ENCODE results near the gene RAB34. TPM values are rescaled to one million over a fixed set of nuclear protein-coding genes. Genes with fewer than 3 reads are reported as not detected.

RAB34 gene
- total RNA-seq, 4 donors from 2014 or later, result 27.6 to 98.0 (median 65.1) TPM

DNA sequence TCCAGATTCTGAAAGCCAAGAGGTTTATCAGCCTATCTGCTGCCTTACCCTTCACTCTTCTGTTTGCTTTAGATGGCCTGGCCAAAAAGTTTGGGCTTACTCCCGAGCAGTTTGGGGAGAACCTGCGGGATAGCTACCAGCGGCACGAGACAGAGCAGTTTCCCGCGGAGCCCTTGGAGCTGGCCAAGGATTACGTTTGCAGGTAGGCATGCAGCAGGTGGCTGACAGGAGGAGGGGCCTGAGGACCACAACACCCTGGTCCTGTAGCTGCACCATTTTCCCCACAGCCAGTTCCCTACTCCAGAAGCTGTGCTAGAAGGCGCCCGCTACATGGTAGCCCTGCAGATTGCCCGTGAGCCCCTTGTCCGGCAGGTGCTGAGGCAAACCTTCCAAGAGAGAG lies 35.0 kb downstream of the RAB34 start:
- Histone ChIP-seq H3K4me1 (peaks cover 0 to 13% (median 0%) of the 10 kb centered on the region in 3 donors), H3K27me3 (no peaks in the 10 kb centered on the region), H3K4me3 (no peak overlapping the region), H3K36me3 (peaks cover 69 to 100% (median 91%) of the 10 kb centered on the region in 3 donors), H3K9me3 (no peaks in the 10 kb centered on the region), H3K27ac (no peak overlapping the region)
- 89 to 92% methylated on average over 4 to 9 of the region's 11 CpGs for WGBS, 2 donors
- DNase-seq, result no peak
- intact Hi-C loops (cut with DNase I), result no loop called here
- TF ChIP-seq POLR2A (IDR thresholded peaks at IDR 0.05), result no peak

DNA sequence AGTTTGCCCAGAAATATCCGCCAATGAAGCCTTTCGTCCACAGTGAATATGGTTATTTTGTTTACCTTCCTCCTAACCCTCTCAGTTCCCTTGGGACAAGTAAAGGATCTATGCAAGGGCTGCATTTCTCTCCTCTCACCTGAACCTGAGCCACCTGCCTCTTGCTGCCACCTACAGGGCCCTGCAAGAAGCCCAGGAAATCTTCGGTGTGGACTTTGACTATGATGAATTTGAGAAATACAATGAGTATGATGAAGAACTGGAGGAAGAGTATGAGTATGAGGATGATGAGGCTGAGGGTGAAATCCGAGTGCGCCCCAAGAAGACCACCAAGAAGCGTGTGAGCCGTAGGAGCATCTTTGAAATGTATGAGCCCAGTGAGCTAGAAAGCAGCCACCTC lies 41.7 kb downstream of the RAB34 start:
- Histone ChIP-seq H3K27me3 (no peaks in the 10 kb centered on the region), H3K36me3 (peaks cover 72 to 100% (median 91%) of the 10 kb centered on the region in 3 donors), H3K9me3 (no peaks in the 10 kb centered on the region), H3K4me3 (no peak overlapping the region), H3K27ac (no peak overlapping the region), H3K4me1 (no peaks in the 10 kb centered on the region)
- WGBS, 2 donors, result 80 to 83% methylated on average over 7 of the region's 7 CpGs
- TF ChIP-seq, protein P1, sequence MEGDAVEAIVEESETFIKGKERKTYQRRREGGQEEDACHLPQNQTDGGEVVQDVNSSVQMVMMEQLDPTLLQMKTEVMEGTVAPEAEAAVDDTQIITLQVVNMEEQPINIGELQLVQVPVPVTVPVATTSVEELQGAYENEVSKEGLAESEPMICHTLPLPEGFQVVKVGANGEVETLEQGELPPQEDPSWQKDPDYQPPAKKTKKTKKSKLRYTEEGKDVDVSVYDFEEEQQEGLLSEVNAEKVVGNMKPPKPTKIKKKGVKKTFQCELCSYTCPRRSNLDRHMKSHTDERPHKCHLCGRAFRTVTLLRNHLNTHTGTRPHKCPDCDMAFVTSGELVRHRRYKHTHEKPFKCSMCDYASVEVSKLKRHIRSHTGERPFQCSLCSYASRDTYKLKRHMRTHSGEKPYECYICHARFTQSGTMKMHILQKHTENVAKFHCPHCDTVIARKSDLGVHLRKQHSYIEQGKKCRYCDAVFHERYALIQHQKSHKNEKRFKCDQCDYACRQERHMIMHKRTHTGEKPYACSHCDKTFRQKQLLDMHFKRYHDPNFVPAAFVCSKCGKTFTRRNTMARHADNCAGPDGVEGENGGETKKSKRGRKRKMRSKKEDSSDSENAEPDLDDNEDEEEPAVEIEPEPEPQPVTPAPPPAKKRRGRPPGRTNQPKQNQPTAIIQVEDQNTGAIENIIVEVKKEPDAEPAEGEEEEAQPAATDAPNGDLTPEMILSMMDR (IDR thresholded peaks at IDR 0.05), result peak in 3 of 6 experiments; percentile 17 to 43 (median 29)
- TF ChIP-seq POLR2A (IDR thresholded peaks at IDR 0.05), result no peak
- intact Hi-C loops (cut with DNase I), result no loop called here
- DNase-seq, result no peak

DNA sequence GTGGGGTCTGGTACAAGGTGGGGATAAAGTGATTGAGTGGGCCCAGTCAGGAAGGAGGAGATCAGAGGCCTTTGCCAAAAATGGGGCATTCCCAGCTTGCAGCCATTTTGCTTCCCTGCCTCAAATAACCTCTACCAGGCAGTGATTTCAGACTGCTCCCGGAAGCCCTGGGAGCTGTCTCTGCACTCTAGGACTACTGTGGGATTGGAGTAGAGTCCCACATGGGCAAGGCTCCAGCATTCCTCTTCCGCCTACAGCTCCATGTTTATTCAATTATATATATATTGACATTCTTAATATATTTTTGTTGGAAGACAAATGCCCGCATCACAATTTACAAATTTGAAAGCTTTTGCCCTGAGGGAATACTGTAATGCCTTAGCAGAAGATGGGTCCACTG lies 42.2 kb downstream of the RAB34 start:
- Histone ChIP-seq H3K36me3 (peaks cover 71 to 100% (median 92%) of the 10 kb centered on the region in 3 donors), H3K4me1 (no peaks in the 10 kb centered on the region), H3K27me3 (no peaks in the 10 kb centered on the region), H3K4me3 (no peak overlapping the region), H3K27ac (no peak overlapping the region), H3K9me3 (no peaks in the 10 kb centered on the region)
- TF ChIP-seq, protein P1 (IDR thresholded peaks at IDR 0.05), result no peak
- 74 to 88% methylated on average over 3 of the region's 3 CpGs for WGBS, 2 donors
- no peak for DNase-seq
- intact Hi-C loops (cut with DNase I), result no loop called here

DNA sequence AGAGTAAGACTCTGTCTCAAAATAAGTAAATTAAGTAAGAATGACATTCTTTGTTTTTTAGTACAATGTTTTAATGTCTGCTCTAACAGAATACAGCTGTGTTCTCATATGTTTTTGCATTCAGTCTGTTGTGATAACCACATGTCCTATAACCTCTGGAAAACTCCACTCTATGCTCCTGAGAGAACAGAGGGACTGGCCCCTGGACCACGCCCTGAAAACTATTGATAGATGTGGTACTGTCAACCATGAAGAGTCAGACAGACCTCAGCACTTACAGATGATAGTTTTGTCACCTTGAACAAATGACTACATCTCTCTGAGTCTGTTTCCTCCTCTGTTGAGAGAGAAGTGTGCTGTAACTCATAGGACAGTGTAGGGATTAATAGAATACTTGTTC lies 47.8 kb downstream of the RAB34 start:
- H3K4me1 ChIP-seq, result peaks cover 0 to 36% (median 13%) of the 10 kb centered on the region in 3 donors
- H3K36me3 ChIP-seq, result peaks cover 17 to 93% (median 42%) of the 10 kb centered on the region in 3 donors
- H3K27ac ChIP-seq, result no peak overlapping the region
- H3K27me3 ChIP-seq, result no peaks in the 10 kb centered on the region
- no peak for DNase-seq
- no peaks in the 10 kb centered on the region for H3K9me3 ChIP-seq
- WGBS, 2 donors, result 78 to 100% methylated on average over 1 of the region's 1 CpG
- H3K4me3 ChIP-seq, result no peak overlapping the region
- TF ChIP-seq, protein P1 (IDR thresholded peaks at IDR 0.05), result no peak
- TF ChIP-seq POLR2A (IDR thresholded peaks at IDR 0.05), result no peak
- intact Hi-C loops (cut with DNase I), result no loop called here

DNA sequence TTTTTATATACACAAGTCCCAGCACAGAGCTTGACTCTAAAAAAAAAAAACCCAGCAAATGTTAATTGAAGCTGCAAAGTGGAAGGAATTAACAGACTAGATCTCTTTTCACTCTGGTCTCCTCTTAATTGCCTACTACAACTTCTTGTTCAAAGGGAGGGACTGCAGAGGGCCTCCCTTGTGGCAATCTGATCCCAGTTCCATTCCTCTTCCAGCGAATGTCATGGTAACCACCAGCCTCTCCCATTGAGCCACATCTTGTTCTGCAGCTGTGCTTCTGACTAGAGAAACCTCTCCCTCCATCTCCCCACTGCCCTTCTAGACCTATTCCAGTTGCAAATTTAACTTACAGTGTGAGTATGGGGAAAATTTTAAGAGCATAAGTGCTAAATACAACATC lies 49.8 kb downstream of the RAB34 start:
- H3K9me3 ChIP-seq, result no peaks in the 10 kb centered on the region
- peaks cover 0 to 57% (median 32%) of the 10 kb centered on the region in 3 donors for H3K4me1 ChIP-seq
- no peak for TF ChIP-seq POLR2A (IDR thresholded peaks at IDR 0.05)
- TF ChIP-seq, protein P1 (IDR thresholded peaks at IDR 0.05), result no peak
- 68 to 70% methylated on average over 1 of the region's 1 CpG for WGBS, 2 donors
- no peak overlapping the region for H3K4me3 ChIP-seq
- H3K36me3 ChIP-seq, result peaks cover 8 to 83% (median 23%) of the 10 kb centered on the region in 3 donors
- H3K27ac ChIP-seq, result no peak overlapping the region
- H3K27me3 ChIP-seq, result no peaks in the 10 kb centered on the region
- intact Hi-C loops (cut with DNase I), result no loop called here
- no peak for DNase-seq

DNA sequence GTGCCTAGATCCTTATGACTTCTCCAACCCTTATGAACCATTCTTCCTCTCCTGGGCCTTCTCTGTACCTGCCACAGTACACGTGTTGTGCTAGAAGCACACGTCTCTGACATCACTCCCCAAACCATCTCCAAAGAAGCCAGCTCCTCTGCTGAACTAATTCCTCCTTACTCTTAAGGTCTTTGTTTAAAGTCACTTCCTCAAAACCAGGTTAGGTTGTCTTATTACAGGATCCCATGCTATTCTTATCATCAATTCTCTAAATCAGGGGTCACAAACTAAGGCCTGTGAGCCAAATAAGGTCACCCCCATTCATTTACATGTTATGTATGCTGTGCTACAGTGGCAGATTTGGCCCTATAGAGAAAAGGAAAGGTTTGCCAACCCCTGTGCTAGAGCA lies 51.7 kb downstream of the RAB34 start:
- no peak overlapping the region for H3K4me3 ChIP-seq
- H3K9me3 ChIP-seq, result no peaks in the 10 kb centered on the region
- no peaks in the 10 kb centered on the region for H3K27me3 ChIP-seq
- TF ChIP-seq, protein P1 (IDR thresholded peaks at IDR 0.05), result no peak
- TF ChIP-seq POLR2A (IDR thresholded peaks at IDR 0.05), result no peak
- 68 to 87% methylated on average over 2 of the region's 2 CpGs for WGBS, 2 donors
- intact Hi-C loops (cut with DNase I), result no loop called here
- no peak overlapping the region for H3K27ac ChIP-seq
- peaks cover 0 to 66% (median 36%) of the 10 kb centered on the region in 3 donors for H3K4me1 ChIP-seq
- DNase-seq, result no peak
- peaks cover 3 to 64% (median 8%) of the 10 kb centered on the region in 3 donors for H3K36me3 ChIP-seq

All from esophagus squamous epithelium (tissue), 5 donors.